Measurements from ENCODE around the gene LDLRAP1. TPM values are rescaled to one million over a fixed set of nuclear protein-coding genes. Genes with fewer than 3 reads are reported as not detected.

LDLRAP1 gene
- total RNA-seq, 1 experiment from 2014 or later, result 26.0 TPM

DNA sequence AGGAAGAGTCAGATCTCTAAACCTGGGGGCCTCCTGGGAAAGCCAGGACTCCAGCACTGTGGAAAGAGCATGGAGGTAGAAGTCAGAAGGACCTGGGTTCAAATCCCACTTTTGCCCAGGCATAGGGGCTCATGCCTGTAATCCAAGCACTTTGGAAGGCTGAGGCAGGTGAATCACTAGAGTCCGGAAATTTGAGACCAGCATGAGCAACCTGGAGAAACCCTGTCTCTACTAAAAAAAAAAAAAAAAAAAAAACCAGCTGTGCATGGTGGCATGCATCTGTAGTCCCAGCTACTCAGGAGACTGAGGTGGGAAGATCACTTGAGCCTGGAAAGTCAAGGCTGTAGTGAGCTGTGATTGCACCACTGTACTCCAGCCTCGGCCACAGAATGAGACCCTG lies 31.8 kb downstream of the LDLRAP1 start:
- DNase-seq (ENCODE audit: low read depth, low spot score) (no peak), ATAC-seq (no peak)
- ChIA-PET CTCF (no interaction called here), RAD21 (ENCODE audit: low non-redundant PET in 1 of 2, low total read pairs in 2 of 2, uncharacterized antibody in 2 of 2, unreplicated experiment in 2 of 2) (no interaction called here), POLR2A (no interaction called here)
- Histone ChIP-seq H3K36me3 (ENCODE audit: control insufficient read depth in 1 of 2, insufficient read depth in 2 of 2, low read length in 2 of 2) (no peaks in the 10 kb centered on the region), H3K9me3 (ENCODE audit: control insufficient read depth in 1 of 2, insufficient read depth in 1 of 2, low read depth in 1 of 2, low read length in 2 of 2) (no peaks in the 10 kb centered on the region), H3K79me2 (ENCODE audit: insufficient read depth, low read length) (no peaks in the 10 kb centered on the region), H3K4me1 (ENCODE audit: control insufficient read depth in 1 of 2, insufficient read depth in 2 of 2, low read length in 2 of 2) (peaks cover 1 to 24% of the 10 kb centered on the region in 2 experiments; a peak in 3 of 4 replicates), H3K27me3 (ENCODE audit: insufficient read depth, low read length) (no peaks in the 10 kb centered on the region), H3K27ac (ENCODE audit: low read depth, low read length) (no peak overlapping the region), H3K9ac (ENCODE audit: low read length) (no peak overlapping the region), H3K9me2 (ENCODE audit: insufficient read depth) (no peaks in the 10 kb centered on the region), H3K4me2 (ENCODE audit: low read length) (no peak overlapping the region), H2AFZ (ENCODE audit: low read depth, low read length, poor library complexity, severe bottlenecking) (no peak overlapping the region), H3K4me3 (replicated peaks in 1 of 2; ENCODE audit: low read depth in 1 of 2, low read length in 2 of 2) (no peak overlapping the region), H4K20me1 (ENCODE audit: insufficient read depth) (no peaks in the 10 kb centered on the region)
- no peak for TF ChIP-seq ZBTB33 (IDR thresholded peaks at IDR 0.05; ENCODE audit: extremely low read depth, insufficient replicate concordance, low read length)
- no peak for TF ChIP-seq ZNF274 (IDR thresholded peaks at IDR 0.05; ENCODE audit: low read depth, low read length)
- no peak for TF ChIP-seq ZFX (IDR thresholded peaks at IDR 0.05)
- no peak for TF ChIP-seq YY1 (IDR thresholded peaks at IDR 0.05; ENCODE audit: extremely low read depth, insufficient replicate concordance, low read depth, low read length)
- TF ChIP-seq POLR2A (IDR thresholded peaks at IDR 0.05; ENCODE audit: borderline replicate concordance, extremely low read depth, insufficient read depth, insufficient read length), result no peak
- TF ChIP-seq FOSL1 (IDR thresholded peaks at IDR 0.05; ENCODE audit: low read depth), result no peak
- no peak for TF ChIP-seq EZH2 (IDR thresholded peaks at IDR 0.05)
- no peak for TF ChIP-seq SP1 (IDR thresholded peaks at IDR 0.05; ENCODE audit: low read depth)
- TF ChIP-seq RAD21 (IDR thresholded peaks at IDR 0.05; ENCODE audit: low read depth), result no peak
- TF ChIP-seq SIN3A (IDR thresholded peaks at IDR 0.05; ENCODE audit: low read depth), result no peak
- TF ChIP-seq ELF1 (IDR thresholded peaks at IDR 0.05; ENCODE audit: borderline replicate concordance, low read depth), result no peak
- no peak for TF ChIP-seq ATF3 (IDR thresholded peaks at IDR 0.05)
- TF ChIP-seq SRF (IDR thresholded peaks at IDR 0.05; ENCODE audit: low read depth), result no peak
- intact Hi-C loops (cut with micrococcal nuclease), result no loop called here
- no TSS peak for BruUV-seq (replicated peaks)

Measured in HCT116 (cell line).